ENCODE data around the gene ACOX3.

The ACOX3 gene

GRCh38 chr4:8378776-8379175 lies 61.7 kb downstream of the ACOX3 start:
- Histone ChIP-seq H3K9me3 (ENCODE audit: control insufficient read depth, insufficient read depth, low read depth, low read length) (no peaks in the 10 kb centered on the region), H3K36me3 (ENCODE audit: control insufficient read depth, insufficient read depth, low read length) (no peaks in the 10 kb centered on the region), H3K4me3 (ENCODE audit: low read depth, low read length) (no peak overlapping the region), H3K4me1 (ENCODE audit: control insufficient read depth, insufficient read depth, low read length) (peaks cover 10% of the 10 kb centered on the region; the same call in 1 of the 2 replicates), H3K27me3 (ENCODE audit: control insufficient read depth, insufficient read depth, low read length) (no peaks in the 10 kb centered on the region), H3K27ac (ENCODE audit: low read depth, low read length) (no peak overlapping the region), H3K9ac (ENCODE audit: low read length) (no peak overlapping the region)

- Histone ChIP-seq H3K9me3 (ENCODE audit: control insufficient read depth, insufficient read depth, low read depth, low read length) (no peaks in the 10 kb centered on the region), H3K4me3 (ENCODE audit: low read depth, low read length) (no peak overlapping the region), H3K27me3 (ENCODE audit: control insufficient read depth, insufficient read depth, low read length) (no peaks in the 10 kb centered on the region), H3K9ac (ENCODE audit: low read length) (no peak overlapping the region), H3K4me1 (ENCODE audit: control insufficient read depth, insufficient read depth, low read length) (peaks cover 10% of the 10 kb centered on the region; the same call in 1 of the 2 replicates), H3K36me3 (ENCODE audit: control insufficient read depth, insufficient read depth, low read length) (no peaks in the 10 kb centered on the region), H3K27ac (ENCODE audit: low read depth, low read length) (no peak overlapping the region)
Observed at GRCh38 chr4:8378101-8378724, 62.3 kb downstream of the ACOX3 start.

DNA sequence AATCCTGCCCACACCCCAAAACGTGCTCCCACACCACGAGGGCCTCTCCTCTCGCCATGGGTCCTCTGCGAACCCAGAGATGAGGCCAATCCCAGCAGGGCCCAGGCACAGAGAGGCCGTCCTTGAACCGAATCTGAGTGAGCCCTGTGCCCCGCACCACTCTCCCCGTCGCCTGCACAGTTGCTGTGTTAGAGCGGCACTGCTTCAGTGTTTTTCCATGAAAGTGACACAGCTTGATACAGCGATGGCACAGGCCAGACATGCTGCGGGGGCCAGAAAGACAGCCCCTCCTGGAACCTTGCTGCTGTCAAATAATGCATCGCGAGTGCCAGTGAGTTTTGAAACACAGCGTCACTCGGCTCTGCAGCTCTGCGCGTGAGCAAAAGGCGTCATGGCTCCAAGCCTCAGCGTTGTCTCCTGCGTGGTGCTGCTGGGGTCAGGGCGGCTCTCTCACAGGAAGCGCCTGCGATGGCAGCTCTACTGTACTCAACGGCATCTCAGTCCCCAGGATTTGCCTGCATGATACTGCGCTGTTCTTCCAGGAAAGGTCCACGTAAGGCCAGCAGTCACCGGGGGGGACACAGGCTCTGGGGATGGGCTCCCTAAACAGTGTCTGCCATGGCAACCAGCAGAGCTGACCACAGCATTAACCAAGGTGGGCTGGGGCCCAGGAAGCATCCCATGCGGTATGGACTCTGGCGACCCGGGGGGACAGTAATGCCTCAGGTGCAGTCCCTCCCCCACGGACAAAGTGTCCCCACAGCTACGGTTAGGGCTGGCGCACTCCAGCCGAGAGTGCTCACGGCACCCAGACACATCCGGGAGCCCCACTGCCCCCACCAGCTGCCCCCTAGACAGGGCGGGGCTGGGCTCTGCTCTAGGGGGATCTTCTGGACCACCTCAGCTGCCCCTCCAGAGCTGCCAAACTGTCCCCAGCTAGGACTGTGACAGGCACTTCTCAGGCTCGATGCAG lies 63.1 kb downstream of the ACOX3 start:
- no peak overlapping the region for H3K27ac ChIP-seq (ENCODE audit: low read depth, low read length)
- no peaks in the 10 kb centered on the region for H3K27me3 ChIP-seq (ENCODE audit: control insufficient read depth, insufficient read depth, low read length)

DNA sequence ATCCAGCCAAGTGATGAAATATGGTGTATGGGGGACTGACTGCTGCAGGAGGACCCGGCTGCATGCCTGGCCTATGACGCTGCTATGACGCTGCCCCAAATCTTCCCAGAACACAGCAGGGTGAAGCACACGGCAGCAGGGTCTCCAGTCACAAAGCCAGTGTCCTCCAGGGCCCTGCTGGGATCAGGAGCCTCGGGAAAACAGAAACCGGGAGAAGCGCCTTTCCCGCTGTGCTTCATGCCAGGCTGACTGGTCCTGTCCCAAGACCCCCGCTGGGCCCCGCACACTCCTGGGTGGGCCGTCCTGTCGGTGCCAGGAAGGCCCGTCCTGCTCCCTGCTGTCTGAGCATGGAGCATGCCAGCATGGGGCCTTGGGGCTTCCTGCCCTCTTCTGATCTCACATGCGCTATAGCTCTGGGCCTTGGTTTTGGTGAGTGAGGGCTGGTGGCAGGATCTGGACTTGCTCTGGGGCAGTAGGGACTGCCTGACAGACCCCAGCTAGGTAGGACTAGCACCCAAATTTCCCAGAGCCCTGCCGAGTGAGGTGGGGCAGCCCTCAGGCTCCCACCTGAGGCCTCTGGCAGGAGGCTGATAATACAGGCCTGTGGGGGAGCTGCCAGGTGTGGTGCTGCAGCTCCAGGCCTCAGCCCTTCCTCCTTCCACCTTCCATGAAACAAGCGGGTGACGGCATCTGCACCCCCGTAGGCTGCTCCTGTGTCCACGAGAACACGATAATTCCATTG lies 64.0 kb downstream of the ACOX3 start:
- no peak overlapping the region for H3K4me3 ChIP-seq (ENCODE audit: low read depth, low read length)
- peaks cover 10% of the 10 kb centered on the region; the same call in 1 of the 2 replicates for H3K4me1 ChIP-seq (ENCODE audit: control insufficient read depth, insufficient read depth, low read length)
- H3K9ac ChIP-seq (ENCODE audit: low read length) = no peak overlapping the region
- H3K9me3 ChIP-seq (ENCODE audit: control insufficient read depth, insufficient read depth, low read depth, low read length) = no peaks in the 10 kb centered on the region
- no peaks in the 10 kb centered on the region for H3K36me3 ChIP-seq (ENCODE audit: control insufficient read depth, insufficient read depth, low read length)
- no peaks in the 10 kb centered on the region for H3K27me3 ChIP-seq (ENCODE audit: control insufficient read depth, insufficient read depth, low read length)
- H3K27ac ChIP-seq (ENCODE audit: low read depth, low read length) = no peak overlapping the region

More for the DNA sequence above, 63.1 kb downstream of the ACOX3 start:
- Histone ChIP-seq H3K4me3 (ENCODE audit: low read depth, low read length) (no peak overlapping the region), H3K9me3 (ENCODE audit: control insufficient read depth, insufficient read depth, low read depth, low read length) (no peaks in the 10 kb centered on the region), H3K9ac (ENCODE audit: low read length) (no peak overlapping the region), H3K4me1 (ENCODE audit: control insufficient read depth, insufficient read depth, low read length) (peaks cover 10% of the 10 kb centered on the region; the same call in 1 of the 2 replicates), H3K36me3 (ENCODE audit: control insufficient read depth, insufficient read depth, low read length) (no peaks in the 10 kb centered on the region)

GRCh38 chr4:8374851-8375649 lies 65.5 kb downstream of the ACOX3 start:
- Histone ChIP-seq H3K27ac (ENCODE audit: low read depth, low read length) (no peak overlapping the region), H3K4me3 (ENCODE audit: low read depth, low read length) (no peak overlapping the region), H3K4me1 (ENCODE audit: control insufficient read depth, insufficient read depth, low read length) (peaks cover 10% of the 10 kb centered on the region; the same call in 1 of the 2 replicates), H3K36me3 (ENCODE audit: control insufficient read depth, insufficient read depth, low read length) (no peaks in the 10 kb centered on the region), H3K27me3 (ENCODE audit: control insufficient read depth, insufficient read depth, low read length) (no peaks in the 10 kb centered on the region), H3K9me3 (ENCODE audit: control insufficient read depth, insufficient read depth, low read depth, low read length) (no peaks in the 10 kb centered on the region), H3K9ac (ENCODE audit: low read length) (no peak overlapping the region)

DNA sequence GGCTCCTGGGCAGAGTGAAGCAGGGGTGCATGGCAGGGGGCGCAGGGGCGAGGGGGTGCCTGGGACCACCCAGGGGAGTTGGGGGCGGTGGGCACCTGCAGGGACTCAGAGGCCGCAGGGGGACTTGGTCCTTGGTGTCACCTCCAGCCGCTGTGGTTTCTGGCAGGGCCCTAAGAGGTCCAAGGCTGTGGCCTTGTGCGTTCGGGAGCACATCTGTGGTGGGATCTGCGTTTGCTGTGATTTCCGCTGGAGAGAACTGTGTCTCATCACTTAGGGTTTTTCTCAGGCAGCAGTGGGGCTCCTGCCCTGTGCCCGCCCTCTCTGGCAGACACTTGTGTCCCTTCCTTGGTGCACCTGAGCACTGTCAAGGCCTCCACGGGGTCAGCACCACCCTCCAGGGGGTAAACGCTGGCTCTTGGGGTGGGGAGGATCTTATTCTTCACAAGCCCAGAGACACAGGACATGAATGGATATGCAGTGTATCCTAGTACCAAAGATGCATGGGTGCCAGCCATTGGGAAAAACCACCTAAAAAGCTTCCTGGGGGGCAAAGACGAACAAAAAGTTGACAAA lies 66.5 kb downstream of the ACOX3 start:
- H3K27me3 ChIP-seq (ENCODE audit: control insufficient read depth, insufficient read depth, low read length) = no peaks in the 10 kb centered on the region
- no peak overlapping the region for H3K9ac ChIP-seq (ENCODE audit: low read length)
- H3K4me1 ChIP-seq (ENCODE audit: control insufficient read depth, insufficient read depth, low read length) = peaks cover 10% of the 10 kb centered on the region; the same call in 1 of the 2 replicates
- no peaks in the 10 kb centered on the region for H3K36me3 ChIP-seq (ENCODE audit: control insufficient read depth, insufficient read depth, low read length)
- H3K9me3 ChIP-seq (ENCODE audit: control insufficient read depth, insufficient read depth, low read depth, low read length) = no peaks in the 10 kb centered on the region
- no peak overlapping the region for H3K27ac ChIP-seq (ENCODE audit: low read depth, low read length)
- H3K4me3 ChIP-seq (ENCODE audit: low read depth, low read length) = no peak overlapping the region

GRCh38 chr4:8373270-8373972 lies 67.1 kb downstream of the ACOX3 start:
- Histone ChIP-seq H3K4me1 (ENCODE audit: control insufficient read depth, insufficient read depth, low read length) (peaks cover 10% of the 10 kb centered on the region; the same call in 1 of the 2 replicates), H3K9ac (ENCODE audit: low read length) (no peak overlapping the region), H3K27me3 (ENCODE audit: control insufficient read depth, insufficient read depth, low read length) (no peaks in the 10 kb centered on the region), H3K36me3 (ENCODE audit: control insufficient read depth, insufficient read depth, low read length) (no peaks in the 10 kb centered on the region), H3K27ac (ENCODE audit: low read depth, low read length) (no peak overlapping the region), H3K9me3 (ENCODE audit: control insufficient read depth, insufficient read depth, low read depth, low read length) (no peaks in the 10 kb centered on the region), H3K4me3 (ENCODE audit: low read depth, low read length) (no peak overlapping the region)

DNA sequence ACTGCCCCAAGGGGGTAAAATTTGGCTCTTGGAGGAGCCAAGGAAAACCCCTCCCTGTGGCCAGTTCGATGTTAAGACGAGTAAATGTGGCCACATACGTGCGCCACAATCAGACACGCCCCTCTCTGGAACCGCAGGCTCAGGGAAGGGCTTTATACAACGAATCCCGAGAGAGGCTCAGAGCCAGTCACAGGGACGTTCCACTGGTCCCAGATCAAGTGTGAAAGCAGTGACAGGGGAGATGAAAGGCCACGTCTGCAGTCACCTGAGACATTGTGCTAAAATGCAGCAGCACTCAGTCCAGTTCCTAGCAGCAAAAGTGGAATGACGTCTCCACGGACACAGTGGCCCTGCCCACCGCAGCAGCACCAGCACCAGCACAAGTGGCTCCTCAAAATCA lies 68.0 kb downstream of the ACOX3 start:
- Histone ChIP-seq H3K9me3 (ENCODE audit: control insufficient read depth, insufficient read depth, low read depth, low read length) (no peaks in the 10 kb centered on the region), H3K27me3 (ENCODE audit: control insufficient read depth, insufficient read depth, low read length) (no peaks in the 10 kb centered on the region), H3K9ac (ENCODE audit: low read length) (no peak overlapping the region), H3K4me1 (ENCODE audit: control insufficient read depth, insufficient read depth, low read length) (peaks cover 10% of the 10 kb centered on the region; the same call in 1 of the 2 replicates), H3K36me3 (ENCODE audit: control insufficient read depth, insufficient read depth, low read length) (no peaks in the 10 kb centered on the region), H3K27ac (ENCODE audit: low read depth, low read length) (no peak overlapping the region), H3K4me3 (ENCODE audit: low read depth, low read length) (no peak overlapping the region)

DNA sequence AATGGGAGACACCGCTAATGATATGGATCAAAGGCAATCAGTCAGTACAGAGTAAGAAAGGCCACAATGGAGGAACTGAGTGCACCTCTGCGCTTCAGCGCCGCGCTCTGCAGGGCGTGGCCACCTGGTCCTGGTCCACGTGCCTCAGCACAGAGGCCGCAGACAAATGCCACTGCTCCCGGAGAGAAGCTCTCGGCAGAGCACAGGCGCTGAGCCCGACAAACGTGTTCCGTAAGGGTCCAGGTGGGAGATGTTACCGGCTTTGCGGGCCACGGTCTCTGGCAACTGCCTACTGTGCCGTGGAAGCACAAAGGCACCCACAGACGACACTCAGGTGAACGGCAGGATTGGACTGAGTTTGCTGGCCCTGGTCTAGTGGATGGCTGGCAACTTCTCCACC lies 68.9 kb downstream of the ACOX3 start:
- no peak overlapping the region for H3K9ac ChIP-seq (ENCODE audit: low read length)
- no peak overlapping the region for H3K27ac ChIP-seq (ENCODE audit: low read depth, low read length)
- H3K9me3 ChIP-seq (ENCODE audit: control insufficient read depth, insufficient read depth, low read depth, low read length) = no peaks in the 10 kb centered on the region
- H3K4me3 ChIP-seq (ENCODE audit: low read depth, low read length) = no peak overlapping the region
- no peaks in the 10 kb centered on the region for H3K36me3 ChIP-seq (ENCODE audit: control insufficient read depth, insufficient read depth, low read length)
- H3K4me1 ChIP-seq (ENCODE audit: control insufficient read depth, insufficient read depth, low read length) = peaks cover 4% of the 10 kb centered on the region; the same call in 1 of the 2 replicates
- H3K27me3 ChIP-seq (ENCODE audit: control insufficient read depth, insufficient read depth, low read length) = no peaks in the 10 kb centered on the region

All from HUES6 (cell line).